G401.6 (cell line): Measurements from ENCODE around the gene TIMM29.
A peak's percentile ranks its signal among the peaks of the same experiment; 100 is the strongest.
"Not testable (repeated sequence)": the region's sequence is repeated elsewhere in the genome, so short reads cannot be mapped to it uniquely, and the experiment has no call there.

Experiments used
- FAIRE-seq: peaks from 2 replicates; lab custom pipeline; 2012; peaks lifted over from hg19 to GRCh38; lab: Jason Lieb, UNC

Gene TIMM29

DNA sequence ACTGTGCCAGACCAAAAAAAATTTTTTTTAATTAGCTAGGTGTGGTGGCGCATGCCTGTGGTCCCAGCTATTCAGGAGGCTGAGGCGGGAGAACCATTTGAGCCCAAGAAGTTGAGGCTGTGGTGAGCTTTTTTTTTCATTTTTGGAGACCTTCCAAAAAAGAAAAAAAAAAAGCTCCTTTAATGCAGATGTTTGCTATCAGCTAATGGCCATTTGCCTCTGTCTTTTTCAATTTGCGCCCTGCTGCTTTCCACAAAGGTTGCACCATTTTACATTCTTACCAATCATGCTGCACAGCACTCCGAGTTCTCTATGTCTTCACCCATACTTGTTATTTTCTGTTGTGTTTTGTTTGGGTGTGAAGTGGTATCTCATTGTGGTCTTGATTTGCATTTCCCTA, 16.7 kb downstream of the TIMM29 start:
- no peak for FAIRE-seq

DNA sequence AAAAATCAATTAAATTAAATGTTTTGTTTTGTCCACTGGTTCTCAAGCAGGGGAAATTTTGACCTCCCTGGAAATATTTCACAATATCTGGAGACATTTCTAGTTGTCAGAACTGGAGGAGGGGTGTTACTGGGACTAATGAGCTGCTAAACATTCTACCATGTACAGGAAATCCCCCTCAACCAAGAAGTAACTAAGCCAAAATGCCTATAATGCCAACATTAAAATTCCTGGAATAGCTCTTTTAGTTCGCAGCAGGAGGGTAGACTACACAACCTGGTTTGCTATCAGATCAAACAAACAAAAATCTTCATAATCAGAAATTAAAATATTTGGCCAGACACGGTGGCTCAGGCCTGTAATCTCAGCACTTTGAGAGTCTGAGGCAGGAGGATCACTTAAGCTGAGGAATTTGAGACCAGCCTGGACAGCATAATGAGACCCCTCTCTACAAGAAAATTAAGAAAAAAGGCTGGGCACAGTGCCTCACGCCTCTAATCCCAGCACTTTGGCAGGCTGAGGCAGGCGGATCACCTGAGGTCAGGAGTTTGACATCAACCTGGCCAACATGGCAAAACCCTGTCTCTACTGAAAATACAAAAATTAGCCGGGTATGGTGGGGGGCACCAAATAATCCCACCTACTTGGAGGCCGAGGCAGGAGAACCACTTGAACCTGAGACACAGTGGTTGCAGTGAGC, 18.5 kb downstream of the TIMM29 start:
- FAIRE-seq = peak; percentile 99

DNA sequence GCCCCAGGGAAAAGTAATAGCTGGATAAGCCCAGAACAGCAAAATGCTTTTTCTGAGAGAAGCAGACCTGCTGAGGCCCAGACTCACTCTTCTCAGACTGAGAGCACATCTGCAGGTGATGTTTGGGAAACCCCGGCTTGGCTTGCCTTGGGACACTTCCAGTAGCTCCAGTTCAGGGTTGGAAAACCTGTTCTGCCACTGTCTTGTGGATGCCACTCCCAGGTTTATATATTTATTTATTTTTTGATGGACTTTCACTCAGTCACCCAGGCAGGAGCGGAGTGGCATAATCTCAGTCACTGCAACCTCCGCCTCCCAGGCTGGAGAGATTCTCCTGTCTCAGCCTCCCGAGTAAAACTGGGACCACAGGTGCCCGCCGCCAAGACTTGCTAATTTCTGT, 24.2 kb downstream of the TIMM29 start:
- FAIRE-seq = no peak

DNA sequence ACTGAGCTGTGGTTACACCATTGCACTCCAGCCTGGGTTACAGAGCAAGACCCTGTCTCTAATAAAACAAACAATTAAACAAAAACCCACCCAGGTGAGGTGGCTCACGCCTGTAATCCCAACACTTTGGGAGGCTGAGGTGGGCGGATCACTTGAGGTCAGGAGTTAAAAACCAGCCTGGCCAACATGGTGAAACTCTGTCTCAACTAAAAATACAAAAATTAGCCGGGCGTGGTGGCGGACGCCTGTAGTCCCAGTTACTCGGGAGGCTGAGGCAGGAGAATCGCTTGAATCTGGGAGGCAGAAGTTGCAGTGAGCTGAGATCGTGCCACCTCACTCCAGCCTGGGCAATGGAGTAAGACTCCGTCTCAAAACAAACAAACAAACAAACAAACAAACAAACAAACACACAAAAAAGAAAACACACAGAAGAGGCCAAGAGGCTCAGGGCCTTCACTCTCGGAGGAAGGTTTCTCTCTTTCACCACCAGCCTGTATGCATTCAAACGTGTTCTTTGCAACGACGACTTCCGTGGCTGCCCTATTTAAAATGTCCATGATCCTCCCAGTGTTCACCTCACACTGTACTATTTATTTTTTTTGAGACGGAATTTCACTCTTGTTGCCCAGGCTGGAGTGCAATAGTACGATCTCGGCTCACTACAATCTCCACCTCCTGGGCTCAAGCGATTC, 30.8 kb downstream of the TIMM29 start:
- FAIRE-seq = not testable (repeated sequence)

DNA sequence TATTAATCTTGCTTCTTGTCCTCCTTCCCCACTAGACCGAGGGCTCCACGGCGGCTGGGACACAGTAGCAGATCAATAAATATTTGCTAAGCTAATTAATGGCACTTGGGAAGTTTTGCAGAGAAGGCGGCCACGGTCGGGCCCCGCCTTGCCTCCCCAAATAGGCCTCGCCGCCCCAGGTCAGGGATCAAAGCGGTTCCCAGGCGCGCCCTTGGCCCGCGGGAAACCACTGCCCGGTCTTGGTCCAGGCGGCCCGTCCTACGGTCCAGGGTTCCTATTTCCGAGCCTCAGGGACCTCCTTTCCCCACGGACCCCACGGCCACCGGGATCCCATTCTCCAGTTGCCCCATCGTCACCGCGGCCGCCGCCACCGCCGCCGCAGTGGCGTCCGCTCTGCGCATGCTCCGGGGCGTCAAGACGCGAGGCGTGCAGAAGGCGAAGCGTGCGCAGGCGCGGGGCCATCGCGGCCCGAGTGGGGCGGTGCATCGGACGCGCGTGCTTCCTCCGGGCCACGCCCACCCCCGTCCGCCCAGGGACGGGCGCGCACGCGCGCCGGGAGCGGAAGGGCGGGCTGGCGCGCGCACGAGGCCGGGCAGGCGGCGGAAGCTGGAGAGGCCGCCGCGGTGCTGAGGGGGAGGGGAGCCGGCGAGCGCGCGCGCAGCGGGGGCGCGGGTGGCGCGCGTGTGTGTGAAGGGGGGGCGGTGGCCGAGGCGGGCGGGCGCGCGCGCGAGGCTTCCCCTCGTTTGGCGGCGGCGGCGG, 31.9 kb downstream of the TIMM29 start, which contains the start of gene SMARCA4:
Gene SMARCA4 (plus strand): TSS at position 717 of the 759 bp plus-strand sequence. CDS start 23,122 bp downstream, outside the sequence.
- no peak for FAIRE-seq

DNA sequence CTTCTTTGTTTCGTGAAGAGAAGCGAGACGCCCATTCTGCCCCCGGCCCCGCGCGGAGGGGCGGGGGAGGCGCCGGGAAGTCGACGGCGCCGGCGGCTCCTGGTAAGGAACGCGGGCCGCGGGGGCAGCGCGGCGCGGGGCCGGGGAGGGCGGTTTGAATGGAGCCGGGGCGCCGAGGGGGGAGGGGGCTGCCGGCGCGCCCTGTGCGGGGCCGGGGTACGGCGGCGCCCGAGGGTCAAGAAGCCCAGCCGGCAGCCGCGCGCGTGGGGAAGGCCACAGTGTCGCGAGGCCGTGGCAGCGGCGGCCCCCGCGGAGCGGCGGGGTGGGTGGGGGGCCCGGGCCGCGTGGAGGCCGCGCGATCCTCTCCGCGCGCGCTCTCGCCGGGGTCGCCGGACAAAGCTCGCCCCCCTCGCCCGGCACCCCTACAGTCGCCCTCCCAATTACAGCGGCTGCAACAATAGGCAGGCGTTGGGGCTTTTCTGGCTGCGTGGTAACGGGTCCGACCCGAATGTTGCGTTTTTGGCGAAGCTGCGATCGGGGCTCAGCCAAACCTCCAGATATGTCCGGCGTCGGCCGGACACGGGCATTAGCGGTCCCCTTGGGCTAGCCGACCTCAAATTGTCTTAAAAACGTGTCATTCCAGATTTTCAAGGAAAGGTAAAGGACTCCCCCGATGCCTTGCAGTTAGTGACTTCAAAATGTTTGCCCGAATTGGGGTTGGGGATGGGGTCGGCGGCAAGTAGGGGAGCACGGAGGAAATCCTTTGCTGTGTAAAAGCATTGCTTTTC, 32.7 kb downstream of the TIMM29 start:
- no peak for FAIRE-seq

DNA sequence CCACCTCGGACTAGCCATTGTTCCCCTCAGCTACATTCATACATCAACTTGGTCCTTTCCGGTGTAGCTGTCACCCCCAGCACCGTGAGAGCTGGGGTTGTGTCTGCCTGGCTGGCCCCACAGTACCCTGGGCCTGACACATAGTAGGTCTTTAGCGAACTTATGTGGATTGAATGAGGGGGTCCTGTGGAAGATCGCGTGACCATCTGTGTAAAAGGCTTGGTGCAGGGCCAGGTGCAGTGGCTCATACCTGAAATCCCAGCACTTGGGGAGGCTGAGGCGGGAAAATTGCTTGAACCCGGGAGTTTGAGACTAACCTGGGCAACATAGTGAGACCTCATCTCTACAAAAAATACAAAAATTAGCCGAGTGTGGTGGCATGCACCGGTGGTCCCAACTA, 34.3 kb downstream of the TIMM29 start:
- FAIRE-seq = no peak

DNA sequence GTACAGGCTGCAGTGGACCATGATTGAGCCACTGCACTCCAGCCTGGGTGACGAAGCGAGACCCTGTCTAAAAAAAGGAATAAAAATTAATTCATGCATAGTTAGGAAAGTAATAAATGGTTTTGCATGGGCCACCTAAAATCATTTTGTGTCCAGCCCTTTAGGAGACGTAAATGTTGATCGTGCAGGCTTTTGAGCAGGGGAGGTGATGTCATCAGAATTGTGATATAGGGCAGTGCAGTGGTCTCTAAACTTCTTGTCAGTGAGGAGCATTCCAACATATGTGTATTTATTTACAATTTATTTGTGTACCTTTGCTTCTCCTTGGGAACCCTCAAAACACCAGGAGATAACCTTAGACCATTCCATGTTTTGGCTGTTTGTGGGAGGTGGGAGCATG, 35.3 kb downstream of the TIMM29 start:
- no peak for FAIRE-seq

DNA sequence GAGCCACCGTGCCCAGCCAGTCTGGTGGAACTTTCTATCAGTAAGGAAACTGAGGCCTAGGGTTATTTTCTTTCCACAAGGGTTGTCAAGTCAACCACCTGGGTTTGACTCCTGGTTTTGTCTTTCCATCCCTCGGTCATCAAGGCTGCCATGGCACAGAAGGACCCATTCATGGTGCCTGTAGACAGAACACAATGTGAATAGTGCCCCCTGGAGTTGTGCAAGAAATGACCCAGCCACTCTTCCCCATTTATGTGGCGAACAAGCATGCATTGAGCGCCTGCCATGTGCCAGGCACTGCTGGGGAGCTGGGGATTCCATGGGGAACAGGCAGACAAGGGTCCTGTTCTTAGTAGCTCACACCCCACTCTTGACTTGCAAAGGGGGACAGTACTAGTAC, 36.3 kb downstream of the TIMM29 start:
- FAIRE-seq = no peak

DNA sequence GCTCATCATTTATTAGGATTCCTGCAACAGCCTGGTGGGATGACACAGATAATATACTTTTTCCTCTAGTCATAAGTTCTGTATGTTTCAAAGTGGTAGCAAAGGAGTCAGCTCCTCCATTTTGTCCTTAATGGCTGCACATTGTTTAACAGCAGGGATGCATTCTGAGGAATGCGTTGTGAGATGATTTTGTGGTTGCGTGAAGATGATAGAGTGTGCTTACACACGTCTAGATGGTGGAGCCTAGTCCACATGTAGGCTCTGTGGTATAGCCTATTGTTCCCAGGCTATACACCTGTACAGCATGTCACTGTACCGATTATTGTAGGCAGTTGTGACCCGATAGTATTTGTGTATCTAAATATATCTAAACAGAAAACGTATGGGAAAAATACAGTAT, 36.8 kb downstream of the TIMM29 start:
- FAIRE-seq = no peak

DNA sequence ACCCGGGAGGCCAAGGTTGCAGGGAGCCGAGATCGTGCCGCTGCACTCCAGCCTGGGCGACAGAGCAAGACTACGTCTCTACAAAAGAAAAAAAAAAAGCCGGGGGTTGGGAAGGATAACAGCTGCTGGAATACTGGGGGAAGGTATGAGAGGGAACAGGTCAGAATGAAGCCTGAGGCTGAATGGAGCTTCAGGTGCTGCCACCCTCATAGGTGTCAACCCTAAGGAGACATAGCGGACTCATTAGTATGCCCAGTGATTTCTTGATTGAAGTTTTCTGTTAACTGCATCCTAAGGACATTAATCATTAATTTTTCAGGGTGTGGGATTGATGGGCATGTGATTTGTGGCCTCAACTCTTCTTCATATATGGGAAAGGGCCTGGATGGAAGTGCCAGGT, 38.2 kb downstream of the TIMM29 start:
- no peak for FAIRE-seq

DNA sequence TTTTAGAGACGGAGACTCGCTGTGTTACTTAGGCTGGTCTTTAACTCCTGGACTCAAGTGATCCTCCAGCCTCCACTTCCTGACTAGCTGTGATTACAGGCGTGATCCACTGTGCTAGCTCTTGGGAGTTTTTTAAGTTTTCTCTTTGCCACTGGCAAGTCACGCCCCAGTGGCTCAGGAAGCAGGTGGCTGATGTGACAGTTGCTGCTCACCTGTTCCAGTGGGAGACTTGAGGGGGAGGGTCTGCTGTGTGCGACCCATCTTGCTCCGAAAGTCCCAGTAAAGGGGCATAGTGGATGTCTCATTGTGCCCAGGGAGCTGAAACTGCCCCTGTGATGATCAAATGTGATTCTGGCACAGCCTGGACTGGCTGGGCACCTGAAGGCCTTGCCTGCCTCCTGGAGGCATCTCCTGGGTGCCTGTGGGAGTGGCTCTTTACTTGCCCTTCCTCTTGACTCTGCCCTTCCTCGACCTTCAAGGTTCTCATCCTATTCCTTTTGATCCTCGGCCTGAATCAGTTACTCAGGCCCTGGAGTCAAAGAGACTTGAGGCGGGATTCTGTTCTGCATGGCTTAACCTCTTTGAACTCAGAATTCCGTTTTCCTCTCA, 40.0 kb downstream of the TIMM29 start:
- no peak for FAIRE-seq

DNA sequence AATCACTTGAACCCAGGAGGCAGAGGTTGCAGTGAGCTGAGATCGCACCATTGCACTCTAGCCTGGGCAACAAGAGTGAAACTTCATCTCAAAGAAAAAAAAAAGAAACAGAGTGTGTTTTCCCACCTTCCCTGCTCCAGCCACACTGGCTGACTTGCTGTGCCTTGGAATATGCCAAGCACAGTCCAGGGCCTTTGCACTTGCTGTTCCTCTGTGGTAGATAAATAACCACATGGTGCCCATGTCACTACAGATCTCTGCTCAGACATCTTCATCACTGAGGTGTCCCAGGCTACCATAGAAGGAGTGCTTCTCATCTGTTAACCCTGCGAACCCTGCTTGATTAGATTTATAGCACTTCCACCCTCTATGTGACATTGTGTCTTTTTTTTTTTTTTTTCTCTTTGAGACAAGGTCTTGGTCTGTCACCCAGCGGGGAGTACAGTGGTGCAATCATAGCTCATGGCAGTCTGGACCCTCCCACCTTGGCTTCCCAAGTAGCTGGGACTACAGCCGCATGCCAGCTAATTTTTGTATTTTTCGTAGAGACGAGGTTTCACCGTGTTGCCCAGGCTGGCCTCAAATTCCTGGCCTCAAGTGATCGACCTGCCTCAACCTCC, 42.6 kb downstream of the TIMM29 start:
- no peak for FAIRE-seq

DNA sequence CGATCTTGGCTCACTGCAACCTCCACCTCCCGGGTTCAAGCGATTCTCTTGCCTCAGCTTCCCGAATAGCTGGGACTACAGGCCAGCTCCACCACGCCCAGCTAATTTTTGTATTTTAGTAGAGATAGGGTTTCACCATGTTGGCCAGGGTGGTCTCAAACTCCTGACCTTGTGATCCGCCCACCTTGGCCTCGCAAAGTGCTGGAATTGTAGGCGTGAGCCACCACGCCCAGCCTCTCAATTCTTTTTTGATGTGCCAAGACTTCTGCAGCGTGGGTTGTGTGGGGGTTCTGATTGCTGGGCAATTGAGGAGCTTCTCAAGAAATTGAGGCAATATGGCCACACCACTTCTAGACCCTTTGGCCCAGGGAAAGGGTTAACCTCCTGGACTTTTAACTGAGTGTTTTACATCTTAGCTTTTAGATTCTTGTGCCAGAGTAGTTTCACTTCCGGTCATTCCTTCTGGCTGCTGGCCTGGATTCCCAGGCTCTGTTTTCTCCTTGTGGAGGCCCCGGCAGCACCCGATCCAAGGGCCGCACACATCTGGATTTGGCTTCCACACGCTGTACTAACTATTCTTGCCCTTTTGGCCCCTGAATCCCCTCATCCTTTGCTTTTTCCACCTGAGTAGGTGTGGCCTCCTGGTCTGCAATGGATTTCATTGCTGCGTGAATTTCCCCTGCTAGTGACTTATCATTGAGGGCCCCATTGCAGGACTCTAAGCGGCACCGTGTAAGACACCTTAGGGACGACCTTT, 46.9 kb downstream of the TIMM29 start:
- no peak for FAIRE-seq

DNA sequence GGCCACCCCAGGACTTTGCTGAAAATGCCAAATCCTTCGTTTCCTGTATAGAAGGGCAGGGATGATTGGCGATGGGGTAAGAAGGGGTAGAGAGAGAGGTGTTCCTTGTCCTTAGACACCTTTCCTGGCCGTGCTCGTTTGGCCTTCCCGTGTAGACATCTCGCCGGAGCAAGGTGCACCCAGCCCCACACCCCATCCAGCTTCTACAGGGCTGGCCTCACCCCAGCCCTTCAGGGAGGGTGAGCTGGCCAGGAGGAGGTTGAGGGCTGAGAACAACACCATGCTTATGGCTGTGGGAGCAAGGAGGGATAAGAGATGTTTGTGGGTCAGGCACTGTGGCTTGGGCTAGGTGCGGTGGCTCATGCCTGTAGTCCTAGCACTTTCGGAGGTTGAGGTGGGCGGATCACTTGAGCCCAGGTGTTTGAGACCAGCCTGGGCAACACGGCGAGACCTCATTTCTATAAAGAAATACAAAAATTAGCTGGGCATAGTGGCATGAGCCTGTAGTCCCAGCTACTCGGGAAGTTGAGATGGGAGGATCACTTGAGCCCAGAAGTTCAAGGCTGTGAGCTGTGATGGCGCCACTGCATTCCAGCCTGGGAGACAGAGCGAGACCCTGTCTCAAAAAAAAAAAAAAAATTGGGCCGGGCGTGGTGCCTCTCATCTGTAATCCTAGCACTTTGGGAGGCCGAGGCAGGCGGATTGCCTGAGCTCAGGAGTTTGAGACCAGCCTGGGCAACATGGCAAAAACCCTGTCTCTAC, 47.7 kb downstream of the TIMM29 start:
- FAIRE-seq = no peak

DNA sequence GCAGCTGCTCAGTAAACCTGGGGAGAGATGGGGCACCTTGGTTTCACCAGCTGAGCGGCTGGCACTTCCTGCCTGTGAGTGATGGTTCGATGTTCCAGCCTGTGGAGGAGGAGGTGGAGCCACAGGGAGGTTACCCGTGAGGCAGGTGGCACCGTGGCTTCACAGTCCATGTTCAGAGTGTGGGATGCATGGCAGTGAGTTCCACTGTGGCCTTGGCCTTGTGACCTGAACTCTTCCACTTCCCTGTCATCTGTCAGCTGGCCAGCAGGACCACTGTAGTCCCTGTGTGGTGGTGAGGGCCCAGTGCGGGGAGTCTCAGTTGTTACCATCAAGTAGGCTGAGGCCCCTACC, 49.1 kb downstream of the TIMM29 start:
- no peak for FAIRE-seq
